Bronchial epithelial cell (primary cell): ENCODE results near the gene ZC3H12C. TPM values are rescaled to one million over a fixed set of nuclear protein-coding genes. Genes with fewer than 3 reads are reported as not detected.

Source experiments
- DNase-seq: peaks from one replicate; pipeline ENCODE4 v3.0.0-alpha.2; 2010; ENCODE audit warnings: low read depth
- FAIRE-seq: peaks from 2 replicates; lab custom pipeline; 2011; peaks lifted over from hg19 to GRCh38; lab: Jason Lieb, UNC
- H3K27me3 ChIP-seq: 2 replicates; pipeline ENCODE4 v1.5.1; 2011; ENCODE audit warnings: low read length; ENCODE audit not compliant: control insufficient read depth, insufficient read depth
- H3K36me3 ChIP-seq: 2 replicates; pipeline ENCODE4 v1.5.1; 2011; ENCODE audit warnings: low read length; ENCODE audit not compliant: control insufficient read depth, insufficient read depth
- H3K4me3 ChIP-seq: 2 replicates; pipeline ENCODE4 v1.5.1; 2011; ENCODE audit warnings: mild to moderate bottlenecking, low read depth, low read length, control low read depth
- total RNA-seq: library from RNA; depleted of rRNA; stranded (reverse); fragments of >200 nt; gene quantifications from 2 replicates; pipeline ENCODE4 v1.2.1, GENCODE V29; 2014
- TF ChIP-seq, protein P1 (sequence below): IDR thresholded peaks from 2 replicates; pipeline ENCODE4 v1.5.1; 2011; ENCODE audit warnings: mild to moderate bottlenecking, moderate library complexity, low read length, control low read depth, inconsistent platforms; ENCODE audit not compliant: insufficient read depth, severe bottlenecking

ZC3H12C gene
- total RNA-seq, 1 donor from 2014 or later, result 5.3 TPM

DNA sequence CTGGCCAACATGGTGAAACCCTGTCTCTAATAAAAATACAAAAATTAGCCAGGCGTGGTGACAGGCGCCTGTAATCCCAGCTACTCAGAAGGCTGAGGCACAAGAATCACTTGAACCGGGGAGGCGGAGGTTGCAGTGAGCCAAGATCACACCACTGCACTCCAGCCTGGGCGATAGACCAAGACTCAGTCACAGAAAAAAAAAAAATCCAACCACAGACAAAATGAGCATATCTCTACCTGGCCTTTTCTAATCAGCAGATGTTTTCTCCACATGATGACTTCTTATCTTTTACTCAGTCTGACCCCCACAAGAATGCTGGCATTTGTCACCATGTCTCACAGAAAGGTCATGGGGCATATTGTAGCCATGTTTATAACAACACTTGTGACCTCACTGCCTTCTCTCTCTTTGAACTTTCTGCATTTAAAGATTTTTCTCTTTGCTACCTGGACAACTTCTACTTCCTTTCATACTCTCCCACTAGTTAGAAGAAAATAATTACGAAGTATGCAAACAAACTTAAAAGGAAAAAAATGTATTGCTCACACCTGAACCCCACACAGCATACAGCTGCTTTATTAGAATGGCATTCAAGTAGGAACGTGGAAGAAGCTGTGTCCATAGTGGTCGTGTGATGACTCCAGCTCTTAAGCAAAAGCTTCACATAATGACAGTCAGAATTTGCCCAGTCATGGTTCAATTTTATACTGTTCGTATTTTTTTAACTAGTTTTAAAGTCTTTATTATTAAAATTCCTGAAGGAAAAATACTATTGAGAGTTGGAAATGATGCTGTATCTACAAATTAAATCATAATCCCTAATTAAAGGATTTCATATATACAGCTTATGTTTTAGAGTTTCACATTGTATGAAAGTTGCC, 65.4 kb downstream of the ZC3H12C start:
- H3K27me3 ChIP-seq, result no peaks in the 10 kb centered on the region
- peaks cover 2% of the 10 kb centered on the region for H3K36me3 ChIP-seq
- FAIRE-seq, result no peak
- H3K4me3 ChIP-seq, result no peak overlapping the region
- TF ChIP-seq, protein P1, sequence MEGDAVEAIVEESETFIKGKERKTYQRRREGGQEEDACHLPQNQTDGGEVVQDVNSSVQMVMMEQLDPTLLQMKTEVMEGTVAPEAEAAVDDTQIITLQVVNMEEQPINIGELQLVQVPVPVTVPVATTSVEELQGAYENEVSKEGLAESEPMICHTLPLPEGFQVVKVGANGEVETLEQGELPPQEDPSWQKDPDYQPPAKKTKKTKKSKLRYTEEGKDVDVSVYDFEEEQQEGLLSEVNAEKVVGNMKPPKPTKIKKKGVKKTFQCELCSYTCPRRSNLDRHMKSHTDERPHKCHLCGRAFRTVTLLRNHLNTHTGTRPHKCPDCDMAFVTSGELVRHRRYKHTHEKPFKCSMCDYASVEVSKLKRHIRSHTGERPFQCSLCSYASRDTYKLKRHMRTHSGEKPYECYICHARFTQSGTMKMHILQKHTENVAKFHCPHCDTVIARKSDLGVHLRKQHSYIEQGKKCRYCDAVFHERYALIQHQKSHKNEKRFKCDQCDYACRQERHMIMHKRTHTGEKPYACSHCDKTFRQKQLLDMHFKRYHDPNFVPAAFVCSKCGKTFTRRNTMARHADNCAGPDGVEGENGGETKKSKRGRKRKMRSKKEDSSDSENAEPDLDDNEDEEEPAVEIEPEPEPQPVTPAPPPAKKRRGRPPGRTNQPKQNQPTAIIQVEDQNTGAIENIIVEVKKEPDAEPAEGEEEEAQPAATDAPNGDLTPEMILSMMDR, result no peak
- DNase-seq, result no peak

DNA sequence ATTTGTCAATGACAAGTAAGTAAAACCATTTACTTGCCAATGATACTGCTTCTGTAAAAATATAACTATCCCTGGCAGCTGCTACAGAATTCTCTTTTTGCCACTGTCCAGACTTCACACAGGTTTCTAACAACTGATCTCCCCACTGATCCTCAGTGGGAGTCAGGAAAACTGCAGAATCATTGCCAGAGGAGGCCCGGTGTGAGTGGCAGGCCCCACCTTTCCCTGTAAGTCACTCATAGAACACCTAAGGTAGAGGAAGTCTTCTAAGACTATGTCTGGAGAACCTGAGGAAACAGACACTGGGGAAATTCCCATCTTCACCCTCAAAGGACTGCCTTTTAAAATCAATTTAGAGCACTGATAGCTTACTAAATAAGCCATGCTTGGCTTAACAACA, 66.3 kb downstream of the ZC3H12C start:
- Histone ChIP-seq H3K4me3 (no peak overlapping the region), H3K27me3 (no peaks in the 10 kb centered on the region), H3K36me3 (peaks cover 2% of the 10 kb centered on the region)
- FAIRE-seq (no peak), DNase-seq (no peak)
- TF ChIP-seq, protein P1, result no peak

DNA sequence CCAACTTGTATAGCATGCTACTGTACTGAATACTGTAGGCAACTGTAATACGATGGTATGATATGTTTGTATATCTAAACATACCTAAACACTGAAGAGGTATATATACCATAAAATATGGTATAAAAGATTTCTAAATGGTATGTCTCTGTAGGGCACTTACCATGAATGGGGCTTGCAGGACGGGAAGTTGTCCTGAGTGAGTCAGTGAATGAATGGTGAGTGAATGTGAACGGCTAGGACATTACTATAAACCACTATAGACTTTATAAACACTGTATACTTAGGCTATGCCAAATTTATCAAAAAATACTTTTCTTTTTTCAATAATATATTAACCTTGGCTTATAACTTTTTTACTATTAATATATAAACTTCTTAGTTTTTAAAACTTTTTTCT, 66.8 kb downstream of the ZC3H12C start:
- DNase-seq, result peak; percentile 15
- peaks cover 3% of the 10 kb centered on the region for H3K36me3 ChIP-seq
- no peak overlapping the region for H3K4me3 ChIP-seq
- no peak for FAIRE-seq
- TF ChIP-seq, protein P1, result no peak
- H3K27me3 ChIP-seq, result no peaks in the 10 kb centered on the region

DNA sequence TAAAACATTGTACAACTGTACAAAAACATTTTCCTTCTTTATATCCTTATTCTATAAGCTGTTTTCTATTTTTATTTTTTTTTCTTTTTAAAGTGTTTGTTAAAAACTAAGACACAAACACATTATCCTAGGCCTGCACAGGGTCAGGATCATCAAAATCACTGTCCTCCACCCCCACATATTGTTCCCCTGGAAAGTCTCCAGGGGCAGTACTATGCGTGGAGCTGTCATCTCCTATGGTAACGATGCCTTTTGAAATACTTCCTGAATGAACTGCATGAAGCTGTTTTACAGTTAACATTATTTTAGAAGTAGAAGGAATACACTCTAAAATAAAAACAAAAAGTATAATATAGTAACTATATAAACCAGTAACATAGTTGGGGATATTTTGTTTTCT, 67.2 kb downstream of the ZC3H12C start:
- TF ChIP-seq, protein P1, result no peak
- FAIRE-seq (no peak), DNase-seq (no peak)
- peaks cover 5% of the 10 kb centered on the region for H3K36me3 ChIP-seq
- no peaks in the 10 kb centered on the region for H3K27me3 ChIP-seq
- H3K4me3 ChIP-seq, result no peak overlapping the region

DNA sequence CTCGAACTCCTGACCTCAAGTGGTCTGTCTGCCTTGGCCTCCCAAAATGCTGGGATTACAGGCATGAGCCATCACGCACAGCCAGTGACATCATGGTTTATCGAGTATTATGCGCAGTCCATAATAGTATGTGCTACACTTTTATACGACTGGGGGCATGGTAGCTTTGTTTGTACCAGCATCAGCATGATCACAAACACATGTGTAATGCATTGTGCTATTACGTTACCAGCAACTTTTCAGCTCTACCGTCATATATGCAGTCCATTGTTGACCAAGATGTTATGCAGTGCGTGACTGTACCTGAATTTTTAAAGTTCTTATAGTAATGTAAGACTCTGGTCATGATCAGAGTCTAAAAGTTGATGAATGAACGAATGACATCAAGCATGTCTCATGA, 67.9 kb downstream of the ZC3H12C start:
- Histone ChIP-seq H3K27me3 (no peaks in the 10 kb centered on the region), H3K36me3 (peaks cover 5% of the 10 kb centered on the region), H3K4me3 (no peak overlapping the region)
- FAIRE-seq, result no peak
- DNase-seq, result no peak
- TF ChIP-seq, protein P1, result no peak

DNA sequence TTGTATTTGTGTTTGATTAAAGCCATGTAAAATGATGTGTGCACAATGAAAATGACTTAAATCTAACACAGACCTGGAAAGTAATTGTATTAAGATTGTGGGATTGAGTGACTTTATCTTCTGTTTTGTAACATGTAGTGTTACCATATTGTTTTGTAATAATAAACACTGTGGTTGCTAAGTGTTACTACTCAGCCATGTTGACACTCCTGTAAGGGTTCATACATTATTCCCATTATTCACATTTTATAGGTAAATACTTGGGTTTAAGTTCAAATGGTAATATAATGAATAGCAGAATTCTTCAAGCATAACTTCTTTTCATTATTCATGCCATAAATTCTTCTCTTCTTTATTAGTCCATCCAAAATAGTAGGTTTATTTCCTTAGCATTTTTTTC, 69.0 kb downstream of the ZC3H12C start:
- peak; percentile 37 for DNase-seq
- no peak for FAIRE-seq
- no peaks in the 10 kb centered on the region for H3K27me3 ChIP-seq
- no peak overlapping the region for H3K4me3 ChIP-seq
- TF ChIP-seq, protein P1, result no peak
- H3K36me3 ChIP-seq, result peaks cover 5% of the 10 kb centered on the region
